NCI-H524 treated with DMSO at 0.1 percent for 48 hours (cell line): ENCODE results near the gene INSRR.

Experiments used
- DNase-seq: peaks from one replicate; lab custom pipeline; 2025; lab: John Stamatoyannopoulos, UW

Gene INSRR

GRCh38 chr1:156894001-156894400 lies 35.1 kb upstream of the INSRR start:
- no peak for DNase-seq

DNA sequence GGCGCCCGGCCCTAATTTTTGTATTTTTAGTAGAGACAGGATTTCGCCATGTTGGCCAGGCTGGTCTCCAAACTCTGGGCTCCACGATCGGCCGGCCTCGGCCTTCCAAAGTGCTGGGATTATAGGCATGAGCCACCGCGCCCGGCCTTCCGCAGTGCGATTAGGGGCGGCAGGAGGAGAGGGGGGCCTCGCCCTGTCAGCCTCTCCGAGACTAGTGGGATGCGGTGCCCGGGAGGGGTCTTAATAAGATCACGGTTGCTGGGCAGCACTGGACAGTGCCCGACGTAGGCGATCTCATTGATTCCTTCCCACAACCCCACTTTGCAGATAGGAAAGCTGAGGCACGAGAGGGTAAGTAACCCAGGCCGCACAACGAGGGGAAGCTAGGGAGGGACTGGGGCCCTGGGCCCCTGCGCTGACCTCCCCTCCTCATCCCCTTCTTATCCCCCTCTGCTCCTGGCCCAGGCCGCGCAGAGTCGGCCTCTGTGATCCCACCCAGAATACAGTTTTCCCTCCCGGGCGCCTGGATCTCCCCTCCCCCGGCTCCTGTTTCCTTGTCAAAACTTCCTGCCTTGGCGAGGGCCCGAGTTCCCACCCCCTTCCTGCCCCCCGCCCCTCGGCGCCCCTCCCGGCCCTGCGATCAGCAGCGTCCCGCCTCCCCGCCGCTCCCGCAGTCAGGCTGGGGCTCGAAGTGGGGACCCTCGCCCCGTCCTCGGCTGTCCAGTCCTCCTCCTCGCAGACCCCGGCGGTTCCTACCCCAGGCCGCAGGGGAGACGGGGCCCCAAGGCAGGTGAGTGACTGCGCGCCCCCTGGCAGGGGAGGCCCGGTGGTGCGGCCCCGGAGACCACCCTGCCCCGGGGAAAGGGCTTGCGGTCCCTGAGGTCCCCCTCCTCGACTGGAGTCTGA lies 34.4 kb upstream of the INSRR start, which contains the start of gene PEAR1:
Gene PEAR1 (plus strand): TSS at position 671 of the 906 bp plus-strand sequence. CDS start 10,209 bp downstream, outside the sequence.
- no peak for DNase-seq

DNA sequence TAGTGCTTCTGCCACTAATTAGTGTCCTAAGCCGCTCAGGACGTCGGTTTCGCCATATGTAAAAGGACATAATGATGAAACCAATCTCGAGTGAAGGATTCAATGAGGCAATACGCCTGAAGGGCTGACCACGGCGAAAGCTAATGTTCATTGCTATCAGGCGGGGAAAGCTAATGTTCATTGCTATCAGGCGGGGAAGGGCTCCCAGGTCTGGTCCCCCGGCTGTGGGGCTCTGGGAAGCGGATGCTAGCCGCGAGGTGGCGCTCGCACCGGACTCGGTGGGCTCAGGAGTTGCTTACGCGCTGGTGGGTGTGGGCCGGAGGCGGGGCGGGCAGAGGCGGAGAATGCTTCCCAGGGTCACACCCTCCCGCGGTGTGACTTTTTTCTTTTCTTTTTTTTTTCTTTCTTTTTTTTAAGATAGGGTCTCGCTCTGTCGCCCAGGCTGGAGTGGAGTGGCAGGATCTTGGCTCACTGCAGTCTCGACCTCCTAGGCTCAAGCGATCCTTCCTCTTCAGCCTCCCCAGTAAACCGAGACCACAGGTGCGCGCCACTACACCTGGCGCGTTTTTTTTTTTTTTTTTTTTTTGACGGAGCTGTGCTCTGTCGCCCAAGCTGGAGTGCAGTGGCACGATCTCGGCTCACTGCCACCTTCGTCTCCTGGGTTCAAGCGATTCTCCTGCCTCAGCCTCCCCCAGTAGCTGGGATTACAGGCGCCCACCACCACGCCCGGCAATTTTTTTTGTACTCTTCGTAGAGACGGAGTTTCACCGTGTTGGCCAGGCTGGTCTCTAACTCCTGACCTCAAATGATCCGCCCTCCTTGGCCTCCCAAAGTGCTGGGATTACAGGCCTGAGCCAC lies 33.5 kb upstream of the INSRR start:
- peak; percentile 20 for DNase-seq

- DNase-seq = peak; percentile 26
Measured at GRCh38 chr1:156889802-156890580, 31.1 kb upstream of the INSRR start.

- DNase-seq = no peak
Measured at GRCh38 chr1:156887734-156888133, 28.8 kb upstream of the INSRR start.

DNA sequence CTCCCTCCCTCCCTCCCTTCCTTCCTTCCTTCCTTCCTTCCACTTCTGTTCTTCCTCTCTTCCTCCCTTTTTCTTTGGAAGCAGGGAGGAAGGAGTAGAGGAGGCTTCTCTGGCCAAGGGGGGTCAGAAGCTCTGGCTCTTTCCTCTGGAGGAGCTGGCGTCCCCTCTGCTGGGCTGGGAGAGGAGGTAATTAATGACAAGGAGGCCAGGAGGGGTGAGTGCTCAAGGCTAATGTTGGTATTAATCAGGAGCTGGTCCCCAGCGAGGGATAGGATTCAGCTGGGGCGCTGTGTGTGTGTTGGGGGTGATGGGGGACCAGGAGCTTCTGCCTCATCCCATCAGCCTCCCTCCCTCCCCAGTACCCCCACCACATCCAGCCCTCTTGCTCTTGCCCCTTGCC lies 28.4 kb upstream of the INSRR start:
- DNase-seq = no peak

DNA sequence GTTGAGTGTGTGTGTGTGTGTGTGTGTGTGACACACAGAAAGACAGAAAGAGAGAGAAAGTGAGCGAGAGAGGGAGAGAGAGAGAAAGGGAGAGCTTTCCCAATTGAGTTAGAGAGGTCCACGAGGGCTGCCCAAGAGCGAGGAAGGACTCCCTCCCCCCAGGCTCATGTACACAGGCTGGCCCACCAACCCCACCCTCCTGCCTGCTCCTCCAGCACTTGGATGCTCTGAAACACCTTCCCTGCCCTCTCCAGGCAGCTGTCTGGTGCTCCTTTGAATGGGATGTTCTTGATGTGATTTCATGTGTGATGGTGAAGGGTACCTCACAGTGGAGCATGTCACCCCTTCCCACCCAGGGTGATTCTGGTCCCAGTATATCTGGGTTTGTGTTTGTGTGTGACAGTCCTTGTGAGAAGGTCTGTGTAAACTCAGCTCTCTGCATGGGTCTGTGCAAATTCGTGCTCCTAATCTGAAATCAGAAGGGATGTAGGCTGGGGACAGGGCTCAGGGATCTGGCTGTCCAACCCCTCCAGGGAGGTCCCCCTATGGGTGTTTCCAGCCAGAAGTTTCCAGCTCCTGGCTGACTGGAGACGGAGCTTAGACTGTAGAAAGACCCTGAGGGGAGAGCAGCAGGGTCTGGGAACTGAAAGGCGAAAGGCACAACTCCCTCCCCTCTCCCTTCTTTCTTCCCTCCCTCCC lies 27.8 kb upstream of the INSRR start:
- no peak for DNase-seq

DNA sequence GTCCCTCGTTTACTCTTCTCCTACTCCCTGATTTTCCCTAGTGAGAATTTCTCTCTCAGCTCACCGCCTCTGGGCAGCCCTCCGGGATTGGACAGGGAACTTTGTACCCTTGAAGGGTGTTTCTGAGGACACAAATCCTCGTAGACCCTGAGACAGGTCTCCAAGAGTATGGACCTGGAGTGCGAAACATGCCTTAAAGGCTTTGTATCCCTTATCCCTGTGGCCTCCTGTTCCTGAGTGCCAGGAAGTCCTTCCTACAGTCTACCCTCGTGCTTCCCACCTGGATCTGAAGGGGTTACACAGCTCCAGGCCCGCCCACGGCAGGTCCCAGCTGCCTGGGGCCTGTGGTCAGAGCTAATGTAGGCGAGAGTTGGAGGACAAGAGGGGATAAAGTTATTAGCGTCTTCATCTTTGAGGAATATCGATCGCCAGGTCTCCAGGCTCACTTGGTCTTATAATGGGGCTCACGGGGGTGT lies 27.0 kb upstream of the INSRR start:
- no peak for DNase-seq

DNA sequence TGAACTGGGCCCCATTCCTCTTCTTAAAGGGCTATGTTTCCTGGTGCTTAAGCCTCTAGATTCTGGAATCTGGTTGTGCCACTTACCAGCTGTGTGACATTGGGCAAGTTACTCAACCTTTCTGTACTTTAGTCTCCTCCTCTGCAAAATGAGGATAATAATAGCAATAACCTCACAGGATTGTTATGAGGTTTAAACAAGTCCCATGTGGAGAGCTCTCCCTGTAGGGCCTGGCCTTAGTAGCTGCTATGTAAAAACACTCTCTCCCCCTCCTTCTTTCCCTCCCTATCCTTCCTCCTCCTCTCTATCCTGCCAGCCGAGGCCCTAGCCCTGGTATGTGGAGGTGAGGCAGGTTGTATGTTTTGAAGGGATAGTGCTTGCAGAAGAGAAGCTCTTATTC lies 26.4 kb upstream of the INSRR start:
- no peak for DNase-seq

- DNase-seq = no peak
Measured at GRCh38 chr1:156884560-156885184, 25.8 kb upstream of the INSRR start.

DNA sequence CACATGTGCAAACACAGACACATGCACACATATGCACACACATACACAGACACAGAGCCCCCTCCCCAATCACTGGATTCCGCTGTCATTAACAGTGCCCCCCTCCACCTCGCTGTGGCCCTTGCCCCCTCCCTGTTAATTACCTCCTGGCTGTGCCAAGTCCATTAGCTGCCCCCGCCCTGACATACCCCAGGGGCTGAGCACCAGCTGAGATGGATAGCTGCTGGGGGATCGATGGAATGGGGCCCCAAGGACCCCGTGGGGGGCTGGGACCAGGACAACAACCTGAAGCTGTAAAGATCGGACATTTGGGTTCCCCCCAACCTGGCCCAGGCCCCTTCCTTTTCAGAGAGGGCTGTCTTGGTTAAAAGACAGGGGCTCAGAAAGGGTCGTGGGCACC lies 25.0 kb upstream of the INSRR start:
- DNase-seq = no peak

GRCh38 chr1:156882543-156882942 lies 23.6 kb upstream of the INSRR start:
- DNase-seq = no peak

DNA sequence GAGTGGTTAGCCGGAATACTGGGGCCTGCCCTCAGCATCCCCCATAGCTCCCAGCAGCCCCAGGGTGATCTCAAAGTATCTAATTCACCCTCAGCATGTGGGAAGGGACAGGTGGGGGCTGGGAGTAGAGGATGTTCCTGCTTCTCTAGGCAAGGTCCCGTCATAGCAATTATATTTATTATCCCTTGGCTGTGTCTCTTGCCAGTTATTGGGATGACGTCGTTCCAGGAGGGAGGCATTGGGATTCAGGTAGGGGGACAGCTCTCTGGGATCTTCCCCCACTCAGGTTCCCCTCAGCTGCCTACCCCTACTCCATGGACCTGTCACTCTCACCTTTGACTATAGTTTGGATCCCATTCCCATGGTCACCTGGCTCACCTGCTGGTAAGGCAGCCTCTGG lies 22.7 kb upstream of the INSRR start:
- DNase-seq = no peak

DNA sequence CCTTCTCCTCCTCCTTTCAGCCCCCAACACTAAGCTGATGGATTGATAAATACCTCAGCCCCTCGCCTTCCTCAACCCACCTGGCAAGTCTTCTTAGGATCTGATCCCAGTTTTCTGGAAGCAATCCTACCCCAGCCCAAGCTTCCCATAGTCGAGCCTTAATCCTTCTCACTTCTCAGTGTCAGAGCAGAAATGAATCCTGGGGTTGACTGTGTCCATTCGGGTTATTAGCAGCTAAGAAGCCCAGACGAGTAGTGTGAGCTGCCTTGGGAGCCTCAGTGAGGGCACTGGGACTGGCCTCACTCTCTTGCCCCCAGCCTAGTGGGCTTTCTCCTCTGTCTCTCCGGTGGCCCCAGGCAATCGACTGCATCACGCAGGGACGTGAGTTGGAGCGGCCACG lies 22.2 kb upstream of the INSRR start:
- no peak for DNase-seq

- no peak for DNase-seq
Measured at GRCh38 chr1:156880473-156880872, 21.6 kb upstream of the INSRR start.

DNA sequence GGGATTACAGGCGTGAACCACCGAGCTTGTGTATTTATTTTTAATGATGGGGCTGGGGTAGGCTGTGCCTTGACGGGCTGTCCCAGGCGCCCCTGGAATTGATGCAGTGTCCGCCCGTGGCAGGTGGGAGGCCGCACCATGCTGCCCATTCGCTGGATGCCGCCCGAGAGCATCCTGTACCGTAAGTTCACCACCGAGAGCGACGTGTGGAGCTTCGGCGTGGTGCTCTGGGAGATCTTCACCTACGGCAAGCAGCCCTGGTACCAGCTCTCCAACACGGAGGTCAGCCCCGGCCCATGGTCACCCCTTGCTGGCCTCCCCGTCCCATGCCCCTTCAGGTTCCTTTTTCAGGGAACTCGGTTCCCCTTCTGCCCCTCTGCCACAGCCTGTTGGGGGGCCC lies 21.0 kb upstream of the INSRR start:
- DNase-seq = no peak

GRCh38 chr1:156877433-156878170 lies 18.7 kb upstream of the INSRR start:
- DNase-seq = no peak

DNA sequence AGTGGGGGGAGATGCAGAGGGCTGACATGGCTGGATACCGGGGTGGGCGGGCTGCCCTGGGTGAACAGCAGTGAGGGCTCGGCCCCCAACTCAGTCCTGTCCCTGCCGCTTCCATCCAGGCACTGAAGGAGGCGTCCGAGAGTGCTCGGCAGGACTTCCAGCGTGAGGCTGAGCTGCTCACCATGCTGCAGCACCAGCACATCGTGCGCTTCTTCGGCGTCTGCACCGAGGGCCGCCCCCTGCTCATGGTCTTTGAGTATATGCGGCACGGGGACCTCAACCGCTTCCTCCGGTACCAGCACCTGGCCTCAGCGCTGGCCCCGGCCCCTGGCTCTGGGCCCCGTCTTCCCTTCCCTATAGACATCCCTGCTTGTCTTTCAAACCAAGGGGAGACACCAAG lies 17.4 kb upstream of the INSRR start:
- DNase-seq = no peak

GRCh38 chr1:156875341-156875615 lies 16.4 kb upstream of the INSRR start:
- DNase-seq = no peak

- no peak for DNase-seq
Measured at GRCh38 chr1:156874572-156875340, 15.8 kb upstream of the INSRR start.
